Activated T-helper 1 cell treated with Interleukin-2 at 50 U/mL for 16 hours (primary cell): Measurements from ENCODE around the gene ARIH2.
"Not testable (repeated sequence)": the region's sequence is repeated elsewhere in the genome, so short reads cannot be mapped to it uniquely, and the experiment has no call there.

Experiments
- DNase-seq: peaks from one replicate; pipeline ENCODE4 v3.0.0-alpha.2; 2020; ENCODE audit warnings: low read depth

Gene ARIH2

DNA sequence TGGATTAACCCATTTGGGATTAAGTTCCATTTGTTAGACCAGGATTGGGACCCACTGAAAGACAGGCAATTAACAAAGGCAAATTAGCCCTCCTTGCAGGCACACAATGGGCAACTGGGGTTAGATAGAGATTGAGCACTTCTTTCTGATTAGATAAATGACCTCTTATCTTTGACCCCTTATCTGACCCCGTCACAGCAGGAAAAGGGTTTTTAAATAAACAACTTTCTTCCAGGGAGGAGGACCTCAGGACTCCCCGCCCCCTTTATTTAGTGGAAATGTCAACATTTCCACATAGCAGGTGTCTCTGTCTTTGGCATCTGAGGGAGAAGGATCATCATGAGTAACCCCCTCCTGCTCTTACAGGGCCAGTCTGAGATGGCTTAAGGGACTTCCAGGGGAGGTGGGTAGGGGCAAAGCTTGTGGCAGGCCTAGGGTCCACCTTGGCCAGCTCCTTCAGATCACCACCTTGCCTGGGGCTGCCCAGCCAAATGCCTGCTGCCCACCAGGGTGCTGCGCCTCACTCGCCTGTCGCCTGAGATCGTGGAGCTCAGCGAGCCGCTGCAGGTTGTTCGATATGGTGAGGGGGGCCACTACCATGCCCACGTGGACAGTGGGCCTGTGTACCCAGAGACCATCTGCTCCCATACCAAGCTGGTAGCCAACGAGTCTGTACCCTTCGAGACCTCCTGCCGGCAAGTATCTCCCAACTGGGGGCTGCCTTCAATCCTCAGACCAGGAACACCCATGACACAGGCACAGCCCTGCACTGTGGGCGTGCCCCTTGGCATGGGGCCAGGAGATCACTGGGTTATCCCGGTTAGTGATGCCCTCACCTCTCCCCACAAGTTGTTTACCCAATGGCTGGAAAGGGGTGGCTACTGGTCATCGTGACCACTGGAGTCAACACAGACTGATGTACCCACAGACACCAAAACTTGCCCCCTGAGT is 86.0 kb downstream of the ARIH2 start:
- no peak for DNase-seq

DNA sequence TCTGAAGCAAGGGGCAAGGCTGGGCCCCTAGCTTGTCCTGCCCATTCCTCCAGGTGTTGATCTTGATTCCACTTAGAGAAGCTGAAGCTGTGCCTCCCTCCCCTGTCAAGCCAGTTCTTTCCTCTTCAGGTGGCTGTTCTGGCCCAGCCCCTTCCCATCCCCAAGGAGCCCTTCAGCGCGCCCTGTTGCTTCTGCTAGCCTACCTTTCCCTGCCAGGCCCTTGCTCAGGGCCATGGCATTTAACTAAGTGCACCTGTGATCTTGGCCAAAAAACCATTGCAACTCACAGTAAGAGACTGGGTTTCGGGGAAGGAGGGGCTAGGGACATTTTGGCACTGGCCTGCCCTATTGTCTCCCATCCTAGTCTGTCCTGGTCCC is 86.7 kb downstream of the ARIH2 start:
- no peak for DNase-seq

DNA sequence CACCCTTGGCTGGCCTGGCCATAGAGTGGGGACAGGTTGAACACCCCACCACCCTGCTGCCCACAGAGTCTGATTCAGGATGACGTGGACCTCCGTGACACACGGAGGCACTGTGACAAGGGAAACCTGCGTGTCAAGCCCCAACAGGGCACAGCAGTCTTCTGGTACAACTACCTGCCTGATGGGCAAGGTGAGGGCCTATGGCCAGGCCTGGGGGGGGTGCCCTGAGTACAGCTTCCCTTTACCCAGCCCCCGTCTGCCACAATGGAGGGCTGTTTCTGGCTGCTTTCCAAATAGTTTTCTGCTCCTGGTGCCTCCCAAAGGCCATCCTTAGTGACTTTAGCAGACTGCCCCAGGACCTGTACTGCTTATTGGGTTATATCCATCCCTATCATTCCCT is 87.4 kb downstream of the ARIH2 start:
- no peak for DNase-seq

DNA sequence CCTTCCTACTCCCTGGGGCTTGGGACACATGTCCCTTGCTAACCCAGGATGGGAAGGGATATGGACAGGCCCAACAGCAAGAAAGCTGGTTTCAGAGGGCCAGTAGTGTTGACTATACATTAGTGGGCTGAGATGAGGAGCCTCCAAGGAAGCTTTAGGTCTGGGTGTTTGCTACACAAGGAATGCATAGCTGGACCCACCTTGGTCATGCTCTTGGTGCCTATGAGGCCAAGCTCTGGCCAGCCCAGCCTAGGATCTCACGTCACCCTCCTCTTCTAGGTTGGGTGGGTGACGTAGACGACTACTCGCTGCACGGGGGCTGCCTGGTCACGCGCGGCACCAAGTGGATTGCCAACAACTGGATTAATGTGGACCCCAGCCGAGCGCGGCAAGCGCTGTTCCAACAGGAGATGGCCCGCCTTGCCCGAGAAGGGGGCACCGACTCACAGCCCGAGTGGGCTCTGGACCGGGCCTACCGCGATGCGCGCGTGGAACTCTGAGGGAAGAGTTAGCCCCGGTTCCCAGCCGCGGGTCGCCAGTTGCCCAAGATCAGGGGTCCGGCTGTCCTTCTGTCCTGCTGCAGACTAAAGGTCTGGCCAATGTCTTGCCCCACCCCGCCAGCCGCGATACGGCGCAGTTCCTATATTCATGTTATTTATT is 87.9 kb downstream of the ARIH2 start:
- DNase-seq, result no peak

DNA sequence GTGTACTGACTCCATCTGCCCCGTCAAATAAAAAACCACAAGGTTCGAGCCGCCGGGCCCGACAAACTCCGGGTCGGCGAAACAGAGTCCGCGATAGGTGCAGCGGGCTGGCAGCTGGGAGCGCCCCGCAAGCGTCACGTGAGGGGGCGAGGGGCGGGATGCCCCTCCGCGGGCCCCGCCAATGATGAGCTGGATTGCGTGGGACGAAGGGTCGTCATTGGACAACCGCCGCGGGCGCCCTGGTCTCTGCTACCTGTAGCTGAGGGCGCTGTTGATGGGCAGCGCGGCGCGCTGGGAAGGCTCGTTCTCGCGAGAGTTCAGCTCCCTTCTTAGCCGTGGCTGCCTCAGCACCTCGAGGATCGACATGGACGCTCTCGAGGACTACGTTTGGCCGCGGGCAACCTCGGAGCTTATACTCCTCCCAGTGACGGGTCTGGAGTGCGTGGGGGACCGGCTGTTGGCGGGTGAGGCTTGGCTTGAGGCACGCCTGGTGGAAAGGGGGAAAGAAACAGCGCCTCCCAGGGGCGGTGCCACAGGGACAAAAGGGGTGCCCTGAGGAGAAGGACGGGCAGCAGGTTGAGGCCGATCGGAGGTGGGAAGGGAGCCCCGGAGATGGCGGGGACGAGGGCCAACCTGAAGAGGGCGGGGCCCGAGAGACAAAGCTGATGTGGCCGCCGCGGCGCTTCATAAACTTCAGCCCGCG is 88.6 kb downstream of the ARIH2 start, which contains the start of gene WDR6:
Gene WDR6 (plus strand): TSS at position 324 of the 703 bp plus-strand sequence. CDS start 41 bp downstream, at position 365.
- DNase-seq, result peak; percentile 95

DNA sequence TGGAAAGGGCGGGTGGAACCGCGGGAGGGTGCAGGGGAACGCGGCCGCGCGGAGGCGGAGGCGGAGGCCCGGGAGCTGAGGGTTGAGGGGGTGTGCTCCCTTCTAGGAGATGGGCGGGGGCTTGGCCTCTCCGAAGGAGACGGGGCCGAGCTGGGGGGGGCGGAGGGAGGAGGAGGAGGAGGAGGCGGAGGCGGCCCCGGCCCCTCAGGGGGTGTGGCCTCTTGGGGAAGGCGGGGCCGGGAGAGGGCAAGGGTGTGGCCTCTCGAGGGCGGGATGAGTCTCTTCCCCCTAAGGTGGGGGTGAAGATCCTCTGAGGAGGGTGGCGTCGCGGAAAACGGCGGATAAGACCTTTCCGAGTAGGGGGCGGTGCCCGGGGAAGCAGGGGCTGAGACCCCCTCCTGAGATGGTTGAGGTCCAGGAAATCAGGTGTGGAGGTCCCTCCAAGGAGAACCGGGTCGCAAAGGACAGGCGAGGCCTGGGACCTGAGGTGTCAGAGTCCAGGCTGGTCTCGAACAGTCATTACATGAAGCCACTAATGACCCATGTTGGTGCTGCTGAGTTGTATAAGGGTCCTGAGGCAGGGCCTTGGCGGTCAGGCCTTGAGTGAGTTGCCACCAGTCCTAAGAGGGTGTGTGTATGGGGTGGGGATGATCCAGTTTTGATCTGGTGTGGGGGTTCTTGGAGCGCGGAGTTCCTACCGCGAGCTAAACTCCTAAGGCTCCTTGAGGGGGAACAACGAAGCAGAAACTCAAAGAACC is 89.3 kb downstream of the ARIH2 start:
- DNase-seq, result peak; percentile 80

DNA sequence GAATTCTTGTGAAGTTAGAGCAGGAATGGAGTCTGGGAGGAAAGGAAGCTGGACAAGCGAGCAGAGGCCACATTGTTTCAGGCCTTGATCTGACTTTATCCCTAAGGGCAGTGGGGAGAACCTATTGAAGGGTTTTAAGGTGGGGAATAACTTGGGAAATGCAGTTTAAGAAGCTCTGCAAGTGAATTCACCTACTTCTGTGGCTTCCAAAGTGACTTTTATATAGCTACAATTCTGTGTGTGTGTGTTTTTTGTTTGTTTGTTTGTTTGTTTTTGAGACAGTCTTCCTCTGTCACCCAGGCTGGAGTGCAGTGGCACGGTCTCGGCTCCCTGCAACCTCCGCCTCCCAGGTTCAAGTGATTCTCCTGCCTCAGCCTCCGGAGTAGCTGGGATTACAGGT is 90.0 kb downstream of the ARIH2 start:
- DNase-seq, result not testable (repeated sequence)

DNA sequence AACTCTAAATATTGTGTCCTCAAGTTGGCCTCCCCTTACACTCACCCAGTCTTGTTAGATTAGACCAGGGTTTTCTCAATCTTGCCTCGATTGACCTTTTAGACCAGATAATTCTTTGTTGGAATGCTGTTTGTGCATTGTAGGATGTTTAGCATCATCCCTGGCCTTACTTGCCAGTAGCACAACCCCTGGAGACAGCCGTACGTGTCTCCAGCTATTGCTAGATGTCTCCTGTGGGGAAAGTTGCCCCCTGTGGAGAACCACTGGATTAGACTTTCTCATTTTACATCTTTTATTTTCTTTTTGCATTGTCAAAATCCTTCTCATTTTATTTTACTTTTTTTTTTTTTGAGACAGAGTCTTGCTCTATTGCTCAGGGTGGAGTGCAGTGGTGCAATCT is 90.8 kb downstream of the ARIH2 start:
- DNase-seq, result no peak

DNA sequence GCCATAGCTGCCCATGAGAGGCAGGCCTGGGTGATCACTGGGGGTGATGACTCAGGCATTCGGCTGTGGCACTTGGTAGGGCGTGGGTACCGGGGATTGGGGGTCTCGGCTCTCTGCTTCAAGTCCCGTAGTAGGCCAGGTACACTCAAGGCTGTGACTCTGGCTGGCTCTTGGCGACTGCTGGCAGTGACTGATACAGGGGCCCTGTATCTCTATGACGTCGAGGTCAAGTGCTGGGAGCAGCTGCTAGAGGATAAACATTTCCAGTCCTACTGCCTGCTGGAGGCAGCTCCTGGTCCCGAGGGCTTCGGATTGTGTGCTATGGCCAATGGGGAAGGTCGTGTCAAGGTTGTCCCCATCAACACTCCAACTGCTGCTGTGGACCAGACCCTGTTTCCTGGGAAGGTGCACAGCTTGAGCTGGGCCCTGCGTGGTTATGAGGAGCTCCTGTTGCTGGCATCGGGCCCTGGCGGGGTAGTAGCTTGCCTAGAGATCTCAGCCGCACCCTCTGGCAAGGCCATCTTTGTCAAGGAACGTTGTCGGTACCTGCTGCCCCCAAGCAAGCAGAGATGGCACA is 93.9 kb downstream of the ARIH2 start:
- no peak for DNase-seq

DNA sequence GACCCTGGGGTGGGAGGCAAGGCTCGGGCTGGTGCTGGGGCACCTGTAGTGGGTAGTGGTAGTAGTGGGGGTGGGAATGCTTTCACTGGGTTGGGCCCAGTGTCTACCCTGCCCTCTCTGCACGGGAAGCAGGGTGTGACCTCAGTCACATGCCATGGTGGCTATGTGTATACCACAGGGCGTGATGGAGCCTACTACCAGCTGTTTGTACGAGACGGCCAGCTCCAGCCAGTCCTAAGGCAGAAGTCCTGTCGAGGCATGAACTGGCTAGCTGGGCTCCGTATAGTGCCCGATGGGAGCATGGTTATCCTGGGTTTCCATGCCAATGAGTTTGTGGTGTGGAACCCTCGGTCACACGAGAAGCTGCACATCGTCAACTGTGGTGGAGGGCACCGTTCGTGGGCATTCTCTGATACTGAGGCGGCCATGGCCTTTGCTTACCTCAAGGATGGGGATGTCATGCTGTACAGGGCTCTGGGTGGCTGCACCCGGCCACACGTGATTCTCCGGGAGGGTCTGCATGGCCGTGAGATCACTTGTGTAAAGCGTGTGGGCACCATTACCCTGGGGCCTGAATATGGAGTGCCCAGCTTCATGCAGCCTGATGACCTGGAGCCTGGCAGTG is 94.6 kb downstream of the ARIH2 start:
- DNase-seq, result no peak

DNA sequence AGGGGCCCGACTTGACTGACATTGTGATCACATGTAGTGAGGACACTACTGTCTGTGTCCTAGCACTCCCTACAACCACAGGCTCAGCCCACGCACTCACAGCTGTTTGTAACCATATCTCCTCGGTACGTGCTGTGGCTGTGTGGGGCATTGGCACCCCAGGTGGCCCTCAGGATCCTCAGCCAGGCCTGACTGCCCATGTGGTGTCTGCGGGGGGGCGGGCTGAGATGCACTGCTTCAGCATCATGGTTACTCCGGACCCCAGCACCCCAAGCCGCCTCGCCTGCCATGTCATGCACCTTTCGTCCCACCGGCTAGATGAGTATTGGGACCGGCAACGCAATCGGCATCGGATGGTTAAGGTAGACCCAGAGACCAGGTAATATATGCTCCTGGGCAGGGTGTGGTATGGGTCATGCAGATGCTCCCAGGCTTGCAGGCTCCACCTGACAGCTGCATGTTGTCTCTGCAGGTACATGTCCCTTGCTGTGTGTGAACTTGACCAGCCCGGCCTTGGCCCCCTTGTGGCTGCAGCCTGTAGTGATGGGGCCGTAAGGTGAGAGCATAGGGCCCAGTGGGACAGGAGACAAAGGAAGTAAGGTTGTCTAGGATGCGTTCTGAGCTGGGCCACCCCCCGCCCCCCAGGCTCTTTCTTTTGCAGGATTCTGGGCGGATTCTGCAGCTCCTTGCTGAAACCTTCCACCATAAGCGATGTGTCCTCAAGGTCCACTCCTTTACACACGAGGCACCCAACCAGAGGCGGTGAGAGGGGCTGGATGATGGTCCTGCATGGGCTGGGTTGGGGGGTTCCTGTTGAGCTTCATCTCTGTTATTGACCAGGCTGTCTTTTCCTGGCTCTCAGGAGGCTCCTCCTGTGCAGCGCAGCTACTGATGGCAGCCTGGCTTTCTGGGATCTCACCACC is 95.4 kb downstream of the ARIH2 start:
- DNase-seq, result no peak

DNA sequence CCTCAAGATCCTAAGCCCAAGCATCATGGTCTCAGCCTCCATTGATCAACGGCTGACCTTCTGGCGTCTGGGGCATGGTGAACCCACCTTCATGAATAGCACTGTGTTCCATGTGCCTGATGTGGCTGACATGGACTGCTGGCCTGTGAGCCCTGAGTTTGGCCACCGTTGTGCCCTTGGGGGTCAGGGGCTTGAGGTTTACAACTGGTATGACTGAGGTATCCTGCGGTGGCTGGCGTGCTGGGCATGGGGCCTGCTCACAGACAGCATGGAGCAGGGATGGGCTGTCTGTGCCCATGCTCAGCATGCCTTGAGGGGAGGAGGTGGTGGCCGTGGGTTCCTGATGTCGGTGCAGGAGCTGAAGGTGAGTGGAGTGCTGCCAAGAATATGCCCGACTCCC is 96.4 kb downstream of the ARIH2 start:
- DNase-seq, result no peak

DNA sequence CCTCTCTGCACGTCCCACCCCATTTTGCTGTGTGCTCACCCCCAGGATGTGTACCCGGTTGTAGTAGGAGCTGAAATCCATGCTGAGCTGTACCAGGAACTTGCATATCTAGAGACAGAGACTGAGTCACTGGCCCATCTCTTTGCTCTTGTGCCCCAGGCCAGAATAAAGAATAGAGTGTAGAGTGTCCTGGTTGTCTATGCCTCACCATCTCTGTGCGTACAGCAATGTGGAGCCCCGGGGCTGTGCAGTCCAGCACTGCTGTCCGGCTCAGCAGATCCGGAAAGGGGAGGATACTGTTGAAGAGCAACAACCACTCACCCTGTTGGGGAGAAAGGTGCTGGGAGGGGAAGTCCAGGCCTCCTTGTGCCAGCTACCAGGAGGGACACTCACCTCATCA is 97.1 kb downstream of the ARIH2 start:
- DNase-seq, result no peak

DNA sequence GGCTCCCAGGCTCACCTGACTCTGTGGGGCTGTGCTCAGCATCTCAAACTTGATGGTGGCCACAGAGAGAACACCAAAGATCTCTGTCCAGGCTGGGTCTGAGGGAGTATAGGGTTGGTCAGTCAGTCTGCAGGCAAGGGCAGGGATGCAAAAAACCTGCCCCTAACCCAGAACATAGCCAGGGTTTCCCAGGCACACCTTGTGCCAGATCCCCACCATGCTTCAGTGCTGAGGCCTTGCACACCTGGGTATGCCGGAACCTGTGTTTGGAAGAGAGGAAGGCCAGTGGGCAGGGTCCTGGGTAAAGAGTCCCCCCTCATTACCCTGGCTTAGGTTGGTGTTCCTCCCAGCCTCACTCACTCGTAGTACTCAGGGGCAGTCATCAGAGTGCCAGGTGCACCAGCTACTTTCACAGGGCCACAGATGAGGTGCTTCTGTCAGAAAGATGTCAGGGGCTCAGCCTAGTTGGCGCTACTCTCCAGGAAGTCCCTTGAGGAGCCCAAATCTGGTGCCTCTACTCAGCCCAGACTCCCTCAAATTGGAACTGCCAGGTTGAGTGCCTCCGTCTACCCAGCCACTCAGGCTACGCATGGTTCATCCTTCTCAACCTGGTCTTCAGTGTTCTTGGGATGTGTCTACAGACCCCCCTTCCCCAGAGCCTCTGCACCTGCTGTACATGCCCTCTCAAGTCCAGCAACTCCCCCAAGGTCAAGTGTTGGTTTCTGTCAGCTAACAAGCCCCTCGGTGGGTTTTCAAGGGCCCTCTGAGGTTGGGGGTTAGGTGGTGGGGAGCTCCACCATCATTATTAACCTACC is 98.0 kb downstream of the ARIH2 start:
- no peak for DNase-seq

DNA sequence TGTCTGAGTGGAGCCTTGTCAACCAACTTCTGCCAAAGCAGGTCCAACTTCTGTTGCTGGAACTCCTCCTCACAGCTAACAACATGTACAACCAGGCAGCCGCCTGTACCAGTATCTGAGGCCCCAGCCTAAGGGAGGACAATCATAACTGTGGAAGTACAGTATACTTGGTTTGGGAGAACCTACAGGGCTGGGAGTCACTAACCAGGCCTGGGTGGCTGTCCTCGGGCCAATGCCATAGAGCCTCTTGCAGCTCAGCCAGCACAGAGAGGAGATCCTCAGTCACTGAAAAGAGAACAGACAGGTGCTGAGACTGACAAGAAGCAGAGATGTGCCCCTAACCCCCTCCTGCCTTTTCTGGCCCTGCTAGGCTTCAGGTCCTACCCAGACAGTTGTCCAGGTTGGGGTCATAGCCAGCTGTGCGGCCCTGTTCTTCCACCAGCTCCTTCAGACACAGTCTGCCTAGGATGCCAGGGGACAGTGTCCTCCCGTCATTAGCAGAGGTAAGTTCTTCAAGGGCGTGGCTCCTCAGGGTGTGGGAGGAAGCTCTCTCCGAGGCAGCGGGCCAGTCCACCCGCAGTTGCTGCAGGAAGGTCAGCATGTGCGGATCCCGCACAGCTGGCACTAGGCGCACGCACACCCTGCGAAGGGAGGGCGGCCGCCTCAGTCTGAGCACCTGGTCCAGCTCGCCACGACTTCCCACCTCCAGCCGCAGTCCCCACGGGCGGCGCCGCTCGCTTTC is 98.8 kb downstream of the ARIH2 start:
- no peak for DNase-seq

DNA sequence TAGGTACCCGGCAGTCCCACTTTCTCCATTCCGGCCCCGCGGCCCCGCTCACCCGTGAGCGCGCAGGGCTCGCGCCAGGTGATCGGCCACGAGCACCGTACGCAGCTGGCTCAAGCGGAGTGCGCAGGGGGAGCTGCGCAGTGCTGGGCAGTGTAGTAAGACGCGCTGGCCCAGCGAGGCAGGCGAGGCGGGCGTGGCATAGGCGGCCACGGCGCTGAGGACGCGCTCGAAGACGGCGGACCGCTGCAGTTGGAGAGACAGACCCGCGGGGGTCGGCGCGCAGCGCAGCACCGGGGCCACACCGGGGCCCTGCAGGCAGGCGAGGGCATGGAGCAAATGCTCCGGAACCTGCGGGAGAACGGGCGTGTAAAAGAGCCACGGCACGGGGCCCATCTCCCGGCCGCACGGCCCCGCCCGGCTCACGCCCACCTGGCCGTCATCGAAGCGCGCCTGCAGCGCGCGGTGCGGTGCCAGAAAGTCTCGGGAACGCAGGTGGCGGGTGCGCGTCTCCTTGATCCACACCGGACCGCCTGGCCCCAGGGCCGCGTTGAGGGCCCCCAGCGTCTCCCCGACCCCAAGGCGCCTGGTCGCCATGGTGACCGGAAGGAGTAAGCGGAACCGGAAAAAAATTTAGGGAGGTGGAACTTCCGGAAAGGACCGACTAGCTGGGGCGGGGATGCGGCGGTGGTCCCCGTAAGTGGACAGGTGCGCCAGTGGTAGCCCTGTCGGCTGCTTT is 99.5 kb downstream of the ARIH2 start, which contains the start of gene DALRD3:
Gene DALRD3 (minus strand): TSS at position 610 of the 736 bp plus-strand sequence. CDS start 16 bp downstream, at position 594.
- DNase-seq, result peak; percentile 26

DNA sequence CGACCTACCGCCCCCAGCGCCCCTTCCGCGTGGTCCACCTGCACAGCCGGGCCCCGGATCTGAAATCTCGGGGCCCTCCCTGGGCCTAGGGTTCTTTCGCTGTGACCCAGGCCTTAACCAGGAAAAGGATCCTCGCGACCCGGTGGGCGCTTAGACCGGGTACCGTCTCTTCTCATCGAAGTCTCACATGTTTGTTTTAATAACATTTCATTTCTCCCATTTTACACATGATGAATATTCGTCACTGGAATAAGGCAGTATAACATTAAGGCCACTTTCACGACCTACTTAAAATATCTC is 100.0 kb downstream of the ARIH2 start:
- no peak for DNase-seq

DNA sequence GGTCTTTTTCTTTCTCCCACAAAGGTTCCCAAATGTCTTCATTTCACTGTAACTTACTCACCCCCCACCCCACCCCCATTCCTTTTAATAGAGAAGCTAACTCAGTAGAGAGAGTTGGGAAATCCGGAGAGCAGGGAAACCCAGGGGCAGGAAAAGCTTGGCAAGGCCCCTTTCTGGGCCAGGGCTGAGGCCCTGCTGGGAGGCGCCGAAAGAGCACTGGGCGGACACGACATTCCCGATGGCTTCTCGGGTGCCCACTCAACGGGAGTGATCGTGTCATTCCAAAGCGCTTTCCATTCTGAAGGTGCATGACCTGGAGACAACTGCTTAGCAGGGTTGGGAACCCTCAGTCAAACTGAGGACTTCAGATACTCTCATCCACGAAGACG is 101.3 kb downstream of the ARIH2 start:
- DNase-seq, result no peak
